Gastrocnemius medialis (tissue), 4 donors: Measurements from ENCODE around the gene CFAP52. TPM values are rescaled to one million over a fixed set of nuclear protein-coding genes. Genes with fewer than 3 reads are reported as not detected.
"Not testable (repeated sequence)": the region's sequence is repeated elsewhere in the genome, so short reads cannot be mapped to it uniquely, and the experiment has no call there.

Experiments used
- ATAC-seq, 2 donors: fragments of 150-250 bp; one replicate each; pipeline ENCODE4 v1.9.1; 2016
- DNase-seq, 2 donors: peaks; one replicate each; pipeline ENCODE4 v3.0.0-alpha.2; 2019
- H3K27ac ChIP-seq, 4 donors: fragments of 200-600 bp; sonication (generic); 1 replicate in 1 of 4; 2 replicates in 3 of 4; pipeline ENCODE4 v1.5.1; 2016 to 2018; ENCODE audit warnings: mild to moderate bottlenecking in 2 of 4, moderate library complexity in 1 of 4
- H3K27me3 ChIP-seq, 3 donors: fragments of 200-600 bp; sonication (generic) in 2 of 3; 1 replicate in 1 of 3; 2 replicates in 2 of 3; pipeline versions ENCODE4 v1.5.1 to v1.6.0; 2016 to 2019; ENCODE audit warnings: mild to moderate bottlenecking in 1 of 3, moderate library complexity in 1 of 3
- H3K36me3 ChIP-seq, 2 donors: fragments of 200-600 bp; sonication (generic) in 1 of 2; one replicate each; pipeline ENCODE4 v1.5.1; 2017 to 2018
- H3K4me1 ChIP-seq, 2 donors: fragments of 200-600 bp; sonication (generic) in 1 of 2; one replicate each; pipeline ENCODE4 v1.5.1; 2016 to 2017; ENCODE audit warnings: mild to moderate bottlenecking in 2 of 2
- H3K4me3 ChIP-seq, 4 donors: fragments of 200-600 bp; sonication (generic) in 3 of 4; 1 replicate in 1 of 4; 2 replicates in 3 of 4; pipeline ENCODE4 v1.5.1; 2016 to 2019; ENCODE audit warnings: mild to moderate bottlenecking in 2 of 4
- H3K9me3 ChIP-seq, 3 donors: fragments of 200-600 bp; sonication (generic) in 2 of 3; 1 replicate in 1 of 3; 2 replicates in 2 of 3; pipeline ENCODE4 v1.5.1; 2016 to 2019
- POLR2A ChIP-seq, 2 donors: fragments of 450-650 bp; IDR thresholded peaks; one replicate each; pipeline ENCODE4 v1.6.1; 2017; ENCODE audit warnings: antibody characterized with exemption in 2 of 2, mild to moderate bottlenecking in 2 of 2, moderate library complexity in 2 of 2
- in situ Hi-C, 4 donors: fragments of 200-750 bp; cut with MboI; loops; one replicate each; pipeline versions ENCODE4 v1.15.0 to v1.8.0; 2017; ENCODE audit warnings: low sequenced_read_pairs in 4 of 4
- intact Hi-C: fragments of 100-400 bp; cut with DNase I; formaldehyde crosslinking; loops from one replicate; pipeline ENCODE4 v1.15.1; 2023; ENCODE audit warnings: low total_unique reads
- total RNA-seq, 4 donors: library from RNA; depleted of rRNA; stranded (reverse); fragments of >200 nt; gene quantifications; one replicate each; pipeline versions ENCODE4 v1.1.0 to v1.2.3, GENCODE V29; 2016
- TF ChIP-seq, protein P1 (sequence below), 5 experiments: fragments of 450-650 bp in 3 of 5; fragments of 200-600 bp in 2 of 5; sonication (generic) in 2 of 5; IDR thresholded peaks in 4 of 5; conservative IDR thresholded peaks in 1 of 5; 1 replicate in 4 of 5; 2 replicates in 1 of 5; pipeline ENCODE4 v1.5.1; 2016 to 2019; ENCODE audit warnings: antibody characterized with exemption in 5 of 5, mild to moderate bottlenecking in 3 of 5, moderate library complexity in 3 of 5

The CFAP52 gene
- total RNA-seq, 4 donors from 2014 or later, result not detected

DNA sequence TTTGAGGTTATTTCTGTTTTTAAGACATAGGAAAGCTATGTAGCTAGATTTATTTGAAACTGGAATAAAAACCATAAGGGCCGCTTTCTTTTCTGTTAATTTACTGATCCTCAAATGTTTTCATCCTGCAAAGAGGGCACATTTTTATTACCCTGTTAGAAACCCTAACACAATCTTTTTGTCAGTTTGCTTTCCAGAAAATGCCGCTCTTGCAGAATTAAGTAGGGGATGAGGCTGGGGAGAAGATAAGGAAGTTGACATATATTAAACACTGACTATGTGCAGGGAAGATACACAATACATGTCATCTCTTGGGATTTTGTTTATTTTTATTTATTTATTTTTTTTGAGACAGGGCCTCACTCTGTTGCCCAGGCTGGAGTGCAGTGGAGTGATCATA lies 84.6 kb downstream of the CFAP52 start:
- H3K4me3 ChIP-seq, result no peak overlapping the region
- no peak for DNase-seq
- H3K27ac ChIP-seq, result no peak overlapping the region
- in situ Hi-C loops, result no loop called here
- ATAC-seq, result no peak
- H3K36me3 ChIP-seq, result no peaks in the 10 kb centered on the region
- intact Hi-C loops, result no loop called here
- TF ChIP-seq, protein P1, sequence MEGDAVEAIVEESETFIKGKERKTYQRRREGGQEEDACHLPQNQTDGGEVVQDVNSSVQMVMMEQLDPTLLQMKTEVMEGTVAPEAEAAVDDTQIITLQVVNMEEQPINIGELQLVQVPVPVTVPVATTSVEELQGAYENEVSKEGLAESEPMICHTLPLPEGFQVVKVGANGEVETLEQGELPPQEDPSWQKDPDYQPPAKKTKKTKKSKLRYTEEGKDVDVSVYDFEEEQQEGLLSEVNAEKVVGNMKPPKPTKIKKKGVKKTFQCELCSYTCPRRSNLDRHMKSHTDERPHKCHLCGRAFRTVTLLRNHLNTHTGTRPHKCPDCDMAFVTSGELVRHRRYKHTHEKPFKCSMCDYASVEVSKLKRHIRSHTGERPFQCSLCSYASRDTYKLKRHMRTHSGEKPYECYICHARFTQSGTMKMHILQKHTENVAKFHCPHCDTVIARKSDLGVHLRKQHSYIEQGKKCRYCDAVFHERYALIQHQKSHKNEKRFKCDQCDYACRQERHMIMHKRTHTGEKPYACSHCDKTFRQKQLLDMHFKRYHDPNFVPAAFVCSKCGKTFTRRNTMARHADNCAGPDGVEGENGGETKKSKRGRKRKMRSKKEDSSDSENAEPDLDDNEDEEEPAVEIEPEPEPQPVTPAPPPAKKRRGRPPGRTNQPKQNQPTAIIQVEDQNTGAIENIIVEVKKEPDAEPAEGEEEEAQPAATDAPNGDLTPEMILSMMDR (IDR thresholded peaks at IDR 0.05 in 4 of 5, conservative IDR thresholded peaks at IDR 0.05 in 1 of 5), result no peak
- TF ChIP-seq POLR2A (IDR thresholded peaks at IDR 0.05), result no peak
- H3K27me3 ChIP-seq, result peaks cover 0 to 4% (median 0%) of the 10 kb centered on the region in 3 donors
- no peaks in the 10 kb centered on the region for H3K4me1 ChIP-seq
- H3K9me3 ChIP-seq, result no peaks in the 10 kb centered on the region

DNA sequence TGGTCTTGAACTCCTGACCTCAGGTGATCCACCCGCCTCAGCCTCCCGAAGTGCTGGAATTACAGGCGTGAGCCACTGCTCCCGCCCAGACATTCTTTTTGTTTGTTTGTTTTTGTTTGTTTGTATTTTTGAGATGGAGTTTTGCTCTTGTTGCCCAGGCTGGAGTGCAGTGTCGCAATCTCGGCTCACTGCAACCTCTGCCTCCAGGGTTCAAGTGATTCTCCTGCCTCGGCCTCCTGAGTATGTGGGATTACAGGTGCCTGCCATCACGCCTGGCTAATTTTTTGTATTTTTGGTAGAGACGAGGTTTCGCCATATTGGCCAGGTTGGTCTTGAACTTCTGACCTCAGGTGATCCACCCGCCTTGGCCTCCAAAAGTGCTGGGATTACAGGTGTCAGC lies 87.1 kb downstream of the CFAP52 start:
- H3K27ac ChIP-seq, in situ Hi-C loops, H3K36me3 ChIP-seq, ATAC-seq, H3K4me3 ChIP-seq, H3K9me3 ChIP-seq, DNase-seq, H3K4me1 ChIP-seq, intact Hi-C loops, H3K27me3 ChIP-seq: not testable (repeated sequence)

DNA sequence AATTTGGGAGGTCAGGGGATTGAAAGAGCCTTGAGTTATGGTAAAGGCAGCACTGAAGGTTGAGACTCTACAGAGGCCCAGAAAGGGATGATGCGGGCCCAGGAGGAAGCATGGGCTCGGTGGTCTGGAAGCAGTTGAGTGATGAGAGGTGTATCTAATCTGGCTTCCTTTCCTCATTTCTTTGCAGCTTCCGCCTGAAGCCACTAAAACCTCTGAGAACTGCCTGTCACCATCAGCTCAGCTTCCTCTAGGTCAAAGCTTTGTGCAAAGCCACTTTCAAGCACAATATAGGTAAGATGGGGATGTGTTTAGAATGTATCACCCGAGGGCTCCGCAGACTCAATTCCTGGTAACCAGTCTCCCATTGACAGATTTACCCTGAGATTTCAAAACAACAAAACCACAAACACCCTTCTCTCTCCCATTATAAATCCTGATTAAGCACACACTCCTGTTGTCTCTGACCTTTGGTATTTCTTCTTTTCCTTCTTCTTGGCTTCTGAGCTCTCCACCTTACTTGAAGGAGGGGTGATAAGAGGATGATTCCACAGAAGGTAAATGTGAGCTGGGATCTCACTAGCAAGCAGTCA lies 90.1 kb downstream of the CFAP52 start:
- ATAC-seq, result no peak
- Histone ChIP-seq H3K4me3 (no peak overlapping the region), H3K27me3 (peaks cover 0 to 4% (median 3%) of the 10 kb centered on the region in 3 donors), H3K27ac (no peak overlapping the region), H3K9me3 (no peaks in the 10 kb centered on the region), H3K36me3 (no peaks in the 10 kb centered on the region), H3K4me1 (no peaks in the 10 kb centered on the region)
- TF ChIP-seq POLR2A (IDR thresholded peaks at IDR 0.05), result no peak
- TF ChIP-seq, protein P1 (IDR thresholded peaks at IDR 0.05 in 4 of 5, conservative IDR thresholded peaks at IDR 0.05 in 1 of 5), result no peak
- in situ Hi-C loops (no loop called here), intact Hi-C loops (no loop called here)
- no peak for DNase-seq

DNA sequence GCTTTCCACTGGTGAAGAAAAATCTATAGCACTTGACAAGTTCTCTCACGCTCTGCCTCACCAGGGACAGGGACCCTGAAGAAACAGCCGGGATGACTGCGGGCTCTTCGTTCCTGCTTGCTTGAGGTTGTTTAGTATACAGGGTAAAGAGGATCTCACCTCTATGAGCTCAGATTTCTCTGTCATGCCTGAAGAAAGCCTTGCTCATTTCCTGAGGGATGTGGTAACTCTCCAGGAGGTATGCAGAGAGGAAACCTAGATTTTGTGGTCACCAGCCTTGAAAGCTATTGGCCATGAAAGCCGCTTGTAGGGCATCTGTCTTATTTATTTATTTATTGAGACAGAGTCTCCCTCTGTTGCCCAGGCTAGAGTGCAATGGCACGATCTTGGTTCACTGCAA lies 92.1 kb downstream of the CFAP52 start:
- no peak overlapping the region for H3K27ac ChIP-seq
- DNase-seq (no peak), ATAC-seq (no peak)
- H3K9me3 ChIP-seq, result no peaks in the 10 kb centered on the region
- H3K4me3 ChIP-seq, result no peak overlapping the region
- H3K4me1 ChIP-seq, result no peaks in the 10 kb centered on the region
- intact Hi-C loops (no loop called here), in situ Hi-C loops (no loop called here)
- peaks cover 0 to 4% (median 3%) of the 10 kb centered on the region in 3 donors for H3K27me3 ChIP-seq
- H3K36me3 ChIP-seq, result no peaks in the 10 kb centered on the region
- TF ChIP-seq, protein P1 (IDR thresholded peaks at IDR 0.05 in 4 of 5, conservative IDR thresholded peaks at IDR 0.05 in 1 of 5), result no peak
- TF ChIP-seq POLR2A (IDR thresholded peaks at IDR 0.05), result no peak

DNA sequence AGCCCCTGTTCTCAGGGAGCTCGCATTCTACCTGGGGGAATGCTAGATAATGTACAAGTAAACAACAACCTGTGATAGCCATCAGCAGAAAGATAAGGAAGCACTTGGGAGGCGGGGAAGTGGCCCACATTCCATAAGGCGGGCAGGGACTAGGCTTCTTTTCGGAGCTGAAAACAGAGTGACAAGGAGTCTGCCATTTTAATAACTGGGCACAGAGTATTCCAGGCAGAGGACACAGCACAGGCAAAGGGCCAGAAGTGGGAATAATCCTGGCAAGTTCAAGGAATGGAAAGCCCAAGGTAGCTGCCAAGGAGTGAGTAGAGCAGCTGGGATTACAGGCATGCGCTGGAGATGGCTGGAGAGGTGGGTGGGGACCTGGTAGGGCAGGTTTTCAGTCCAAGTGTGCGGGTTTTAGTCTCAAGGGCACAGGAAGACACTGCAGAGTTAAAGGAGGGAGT lies 93.1 kb downstream of the CFAP52 start:
- H3K9me3 ChIP-seq, result no peaks in the 10 kb centered on the region
- no peak for TF ChIP-seq POLR2A (IDR thresholded peaks at IDR 0.05)
- TF ChIP-seq, protein P1 (IDR thresholded peaks at IDR 0.05 in 4 of 5, conservative IDR thresholded peaks at IDR 0.05 in 1 of 5), result no peak
- no peak for ATAC-seq
- H3K27ac ChIP-seq, result no peak overlapping the region
- H3K36me3 ChIP-seq, result no peaks in the 10 kb centered on the region
- intact Hi-C loops, result no loop called here
- H3K27me3 ChIP-seq, result peaks cover 0 to 4% (median 3%) of the 10 kb centered on the region in 3 donors
- no peak overlapping the region for H3K4me3 ChIP-seq
- in situ Hi-C loops, result no loop called here
- no peaks in the 10 kb centered on the region for H3K4me1 ChIP-seq
- no peak for DNase-seq
